WTC11 (cell line): Measurements from ENCODE around the gene CEP76.

Source experiments
- CTCF ChIP-seq: fragments of 200-600 bp; IDR thresholded peaks from 2 replicates; pipeline ENCODE4 v1.8.0; 2022; ENCODE audit warnings: antibody characterized with exemption
- ESRRA ChIP-seq: sonication (generic); formaldehyde crosslinking; IDR thresholded peaks from 2 replicates; pipeline ENCODE4 v1.8.1; 2022; ENCODE audit warnings: mild to moderate bottlenecking, missing genetic modification reagents, borderline replicate concordance
- FOXJ3 ChIP-seq: sonication (generic); formaldehyde crosslinking; IDR thresholded peaks from 2 replicates; pipeline ENCODE4 v1.9.0; 2021; ENCODE audit warnings: missing genetic modification reagents, mild to moderate bottlenecking, borderline replicate concordance
- FOXP1 ChIP-seq: sonication (generic); formaldehyde crosslinking; IDR thresholded peaks from 2 replicates; pipeline ENCODE4 v1.8.0; 2022; ENCODE audit warnings: missing genetic modification reagents, mild to moderate bottlenecking, moderate library complexity, borderline replicate concordance
- IRF2 ChIP-seq: sonication (generic); formaldehyde crosslinking; IDR thresholded peaks from 2 replicates; pipeline ENCODE4 v1.8.0; 2022; ENCODE audit warnings: low read depth, missing genetic modification reagents, borderline replicate concordance
- NFE2L1 ChIP-seq: sonication (generic); formaldehyde crosslinking; IDR thresholded peaks from 2 replicates; pipeline ENCODE4 v1.8.1; 2023; ENCODE audit warnings: missing genetic modification reagents
- PRDM15 ChIP-seq: sonication (generic); formaldehyde crosslinking; IDR thresholded peaks from 2 replicates; pipeline ENCODE4 v1.8.0; 2022; ENCODE audit warnings: missing genetic modification reagents
- SMAD4 ChIP-seq: sonication (generic); formaldehyde crosslinking; IDR thresholded peaks from 2 replicates; pipeline ENCODE4 v1.8.0; 2022; ENCODE audit warnings: mild to moderate bottlenecking, missing genetic modification reagents
- ZNF121 ChIP-seq: sonication (generic); formaldehyde crosslinking; IDR thresholded peaks from 2 replicates; pipeline ENCODE4 v1.8.0; 2023; ENCODE audit warnings: missing genetic modification reagents

- TF ChIP-seq ESRRA (CRISPR knock-in tag) (no peak), PRDM15 (no peak), FOXJ3 (CRISPR knock-in tag) (no peak), FOXP1 (CRISPR knock-in tag) (no peak), CTCF (no peak), SMAD4 (CRISPR knock-in tag) (no peak), IRF2 (no peak), NFE2L1 (CRISPR knock-in tag) (no peak), ZNF121 (CRISPR knock-in tag) (no peak)
Measured at GRCh38 chr18:12625241-12625640, 77.3 kb downstream of the CEP76 start.
